Testis (tissue), 3 donors: ENCODE data around the gene OR5K2. TPM values are rescaled to one million over a fixed set of nuclear protein-coding genes. Genes with fewer than 3 reads are reported as not detected.

Source experiments
- DNase-seq: peaks from one replicate; pipeline ENCODE4 v3.0.0-alpha.2; 2019
- H3K27ac ChIP-seq, 2 donors: fragments of 200-600 bp; sonication (generic); one replicate each; pipeline ENCODE4 v1.5.1; 2019
- H3K27me3 ChIP-seq: fragments of 200-600 bp; sonication (generic); one replicate; pipeline ENCODE4 v1.5.1; 2019
- H3K36me3 ChIP-seq: fragments of 200-600 bp; sonication (generic); one replicate; pipeline ENCODE4 v1.5.1; 2017; ENCODE audit warnings: low read depth; ENCODE audit errors: missing control alignments
- H3K4me1 ChIP-seq: fragments of 200-600 bp; sonication (generic); one replicate; pipeline ENCODE4 v1.5.1; 2019
- H3K4me3 ChIP-seq, 2 donors: fragments of 200-600 bp; sonication (generic); one replicate each; pipeline ENCODE4 v1.5.1; 2017 to 2019
- H3K9me3 ChIP-seq: fragments of 200-600 bp; sonication (generic); one replicate; pipeline ENCODE4 v1.5.1; 2017
- POLR2A ChIP-seq: fragments of 450-650 bp; IDR thresholded peaks from one replicate; pipeline ENCODE4 v1.6.1; 2017; ENCODE audit warnings: antibody characterized with exemption, mild to moderate bottlenecking, moderate library complexity
- WGBS, 2 donors: methylation state at CpG; one replicate each; pipeline ENCODE4 v1.1.5; 2018; 5-methylcytosine and 5-hydroxymethylcytosine counted together
- intact Hi-C: fragments of 100-400 bp; cut with DNase I; formaldehyde crosslinking; loops from one replicate; pipeline ENCODE4 v1.15.1; 2023; ENCODE audit warnings: low total_unique reads
- polyA plus RNA-seq: library from polyadenylated mRNA; stranded (reverse); fragments of 350-450 nt; fragmentation: Illumina TruSeq; extraction: RNeasy Lipid Tissue Mini Kit (QIAGEN cat#74804); gene quantifications from one replicate; pipeline ENCODE4 v1.2.3, GENCODE V29; 2014; ENCODE audit warnings: low read depth, low replicate concordance; ENCODE audit not compliant: insufficient read depth
- total RNA-seq, 2 donors: library from RNA; depleted of rRNA; stranded (reverse); fragments of >200 nt; gene quantifications; one replicate each; pipeline ENCODE4 v1.2.3, GENCODE V29; 2016
- TF ChIP-seq, protein P1 (sequence below), 3 experiments: fragments of 450-650 bp in 2 of 3; fragments of 200-600 bp in 1 of 3; sonication (generic) in 1 of 3; IDR thresholded peaks; one replicate each; pipeline ENCODE4 v1.5.1; 2016 to 2019; ENCODE audit warnings: antibody characterized with exemption in 3 of 3, mild to moderate bottlenecking in 2 of 3, moderate library complexity in 1 of 3

Gene OR5K2
- total and polyA plus RNA-seq, 3 donors from 2014 or later, result not detected

DNA sequence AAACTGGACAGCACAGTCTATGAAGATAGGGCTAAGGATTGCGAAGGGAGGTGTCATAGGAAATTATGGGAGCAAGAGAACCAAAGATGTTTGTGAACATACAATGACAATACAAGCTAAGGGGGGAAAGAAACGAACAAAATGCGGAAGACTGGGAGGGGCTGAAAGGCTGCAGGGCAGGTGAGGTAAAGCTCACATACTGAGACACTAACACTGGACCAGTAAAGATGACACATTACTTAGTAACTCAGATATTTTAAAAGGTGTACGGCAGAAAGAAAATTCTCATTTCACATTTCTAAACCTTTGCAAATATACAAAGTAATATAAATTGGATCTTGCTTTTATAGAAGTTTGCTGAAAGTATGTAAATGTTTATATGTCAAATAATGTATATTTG, 15.1 kb downstream of the OR5K2 start:
- no peaks in the 10 kb centered on the region for H3K9me3 ChIP-seq
- H3K27me3 ChIP-seq, result no peaks in the 10 kb centered on the region
- TF ChIP-seq POLR2A, result no peak
- TF ChIP-seq, protein P1, sequence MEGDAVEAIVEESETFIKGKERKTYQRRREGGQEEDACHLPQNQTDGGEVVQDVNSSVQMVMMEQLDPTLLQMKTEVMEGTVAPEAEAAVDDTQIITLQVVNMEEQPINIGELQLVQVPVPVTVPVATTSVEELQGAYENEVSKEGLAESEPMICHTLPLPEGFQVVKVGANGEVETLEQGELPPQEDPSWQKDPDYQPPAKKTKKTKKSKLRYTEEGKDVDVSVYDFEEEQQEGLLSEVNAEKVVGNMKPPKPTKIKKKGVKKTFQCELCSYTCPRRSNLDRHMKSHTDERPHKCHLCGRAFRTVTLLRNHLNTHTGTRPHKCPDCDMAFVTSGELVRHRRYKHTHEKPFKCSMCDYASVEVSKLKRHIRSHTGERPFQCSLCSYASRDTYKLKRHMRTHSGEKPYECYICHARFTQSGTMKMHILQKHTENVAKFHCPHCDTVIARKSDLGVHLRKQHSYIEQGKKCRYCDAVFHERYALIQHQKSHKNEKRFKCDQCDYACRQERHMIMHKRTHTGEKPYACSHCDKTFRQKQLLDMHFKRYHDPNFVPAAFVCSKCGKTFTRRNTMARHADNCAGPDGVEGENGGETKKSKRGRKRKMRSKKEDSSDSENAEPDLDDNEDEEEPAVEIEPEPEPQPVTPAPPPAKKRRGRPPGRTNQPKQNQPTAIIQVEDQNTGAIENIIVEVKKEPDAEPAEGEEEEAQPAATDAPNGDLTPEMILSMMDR (IDR thresholded peaks at IDR 0.05), result no peak
- DNase-seq, result no peak
- no peaks in the 10 kb centered on the region for H3K4me1 ChIP-seq
- no peak overlapping the region for H3K27ac ChIP-seq
- H3K36me3 ChIP-seq, result no peaks in the 10 kb centered on the region
- no peak overlapping the region for H3K4me3 ChIP-seq
- 87 to 90% methylated on average over 4 of the region's 4 CpGs for WGBS, 2 donors
- intact Hi-C loops, result no loop called here

DNA sequence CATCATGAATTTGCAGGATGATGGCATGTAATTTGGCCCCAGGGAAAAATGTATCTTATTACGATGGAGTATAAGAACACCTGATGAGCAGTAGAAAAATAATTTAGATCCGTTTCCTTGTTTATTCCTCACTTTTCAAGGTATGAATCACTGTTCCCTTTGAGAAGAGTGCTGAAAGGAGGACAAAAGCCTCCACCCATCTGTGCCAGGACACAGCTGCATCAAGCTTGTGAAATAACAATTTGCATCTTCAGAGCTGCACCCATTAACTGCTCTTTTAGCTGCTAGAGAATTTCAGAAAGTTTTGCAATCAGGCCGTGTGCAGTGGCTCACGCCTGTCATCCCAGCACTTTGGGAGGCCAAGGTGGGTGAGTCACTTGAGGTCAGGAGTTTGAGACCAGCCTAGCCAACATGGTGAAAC, 15.6 kb downstream of the OR5K2 start:
- intact Hi-C loops, result no loop called here
- Histone ChIP-seq H3K4me3 (no peak overlapping the region), H3K4me1 (no peaks in the 10 kb centered on the region), H3K9me3 (no peaks in the 10 kb centered on the region), H3K27ac (no peak overlapping the region), H3K27me3 (no peaks in the 10 kb centered on the region), H3K36me3 (no peaks in the 10 kb centered on the region)
- TF ChIP-seq POLR2A, result no peak
- TF ChIP-seq, protein P1 (IDR thresholded peaks at IDR 0.05), result no peak
- no peak for DNase-seq
- WGBS, 2 donors, result 87 to 89% methylated on average over 4 of the region's 4 CpGs

DNA sequence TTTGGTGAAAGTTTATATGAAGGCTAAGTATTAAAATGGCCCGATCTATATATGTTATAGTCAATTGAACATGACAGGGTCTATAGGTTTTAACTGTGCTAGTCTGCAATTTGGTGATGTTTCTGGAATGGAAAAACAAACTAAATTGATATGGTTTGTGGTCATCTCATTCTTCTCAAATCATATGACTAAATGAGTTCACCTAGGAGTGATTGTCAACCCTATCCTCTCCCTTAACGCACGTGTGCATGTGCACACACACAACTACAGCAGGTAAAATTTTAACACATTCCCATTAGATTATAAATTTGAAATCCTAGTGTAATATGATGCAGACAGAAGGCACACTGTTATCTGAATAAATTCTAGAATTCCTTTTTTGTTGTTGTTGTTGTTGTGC, 16.3 kb downstream of the OR5K2 start:
- Histone ChIP-seq H3K9me3 (no peaks in the 10 kb centered on the region), H3K27me3 (no peaks in the 10 kb centered on the region), H3K4me3 (no peak overlapping the region), H3K36me3 (no peaks in the 10 kb centered on the region), H3K27ac (no peak overlapping the region), H3K4me1 (no peaks in the 10 kb centered on the region)
- intact Hi-C loops, result no loop called here
- WGBS, 2 donors, result 94 to 96% methylated on average over 3 of the region's 3 CpGs
- DNase-seq, result no peak
- TF ChIP-seq, protein P1 (IDR thresholded peaks at IDR 0.05), result no peak
- TF ChIP-seq POLR2A, result no peak

DNA sequence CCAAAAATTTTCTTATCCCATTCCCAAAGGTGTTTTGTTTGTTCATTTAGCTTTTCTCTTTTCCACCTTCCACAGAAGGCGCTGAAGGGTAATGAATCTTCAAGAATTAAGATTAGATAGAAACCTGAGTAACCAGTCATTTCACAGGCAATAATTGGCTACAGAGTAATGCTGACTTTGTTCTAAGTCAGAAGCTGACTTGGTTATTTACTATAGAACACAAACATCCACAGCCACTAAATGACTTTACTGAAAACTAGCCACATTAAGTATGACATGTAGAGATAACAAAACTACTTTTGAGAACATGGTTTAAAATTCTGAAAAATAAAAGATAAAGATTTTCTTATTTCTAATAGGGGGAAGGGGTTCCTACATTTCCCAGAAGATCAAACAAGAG, 17.5 kb downstream of the OR5K2 start:
- Histone ChIP-seq H3K9me3 (no peaks in the 10 kb centered on the region), H3K27ac (no peak overlapping the region), H3K4me3 (no peak overlapping the region), H3K36me3 (no peaks in the 10 kb centered on the region), H3K4me1 (no peaks in the 10 kb centered on the region), H3K27me3 (no peaks in the 10 kb centered on the region)
- DNase-seq, result no peak
- intact Hi-C loops, result no loop called here
- 88 to 93% methylated on average over 1 of the region's 1 CpG for WGBS, 2 donors
- no peak for TF ChIP-seq POLR2A
- TF ChIP-seq, protein P1 (IDR thresholded peaks at IDR 0.05), result no peak

DNA sequence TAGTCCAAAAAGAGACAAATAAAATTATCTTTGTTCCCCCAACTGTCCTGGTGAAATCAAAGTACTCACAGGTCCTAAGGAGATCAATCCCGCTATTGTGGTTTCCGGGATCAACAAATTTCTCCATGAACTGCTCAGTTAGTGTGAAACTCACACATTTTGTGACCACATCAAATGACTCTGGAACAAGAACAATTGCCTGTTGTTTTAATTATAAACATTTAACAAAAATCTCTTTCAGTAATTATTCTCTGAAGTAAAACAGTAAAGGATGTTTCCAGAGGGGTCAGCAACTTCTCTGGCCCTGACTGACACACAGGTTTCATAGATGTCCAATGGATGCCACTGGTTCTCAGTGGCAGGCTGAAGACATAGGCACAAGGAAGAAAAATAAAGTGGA, 21.3 kb downstream of the OR5K2 start:
- intact Hi-C loops, result no loop called here
- WGBS, 2 donors, result 80 to 88% methylated on average over 2 of the region's 2 CpGs

More for the DNA sequence above, 21.3 kb downstream of the OR5K2 start:
- no peak overlapping the region for H3K4me3 ChIP-seq
- H3K36me3 ChIP-seq, result no peaks in the 10 kb centered on the region
- TF ChIP-seq, protein P1 (IDR thresholded peaks at IDR 0.05), result no peak
- TF ChIP-seq POLR2A, result no peak
- DNase-seq, result no peak
- no peak overlapping the region for H3K27ac ChIP-seq
- no peaks in the 10 kb centered on the region for H3K9me3 ChIP-seq
- H3K4me1 ChIP-seq, result no peaks in the 10 kb centered on the region
- no peaks in the 10 kb centered on the region for H3K27me3 ChIP-seq
